Measurements from ENCODE around the gene TARBP2. TPM values are rescaled to one million over a fixed set of nuclear protein-coding genes. Genes with fewer than 3 reads are reported as not detected.

TARBP2 gene
- total and polyA plus RNA-seq, 9 donors: 9.8 to 25.6 (median 20.6) TPM

- Histone ChIP-seq H3K27me3 (no peaks in the 10 kb centered on the region), H3K9me3 (no peaks in the 10 kb centered on the region), H3K27ac (no peak overlapping the region), H3K36me3 (no peaks in the 10 kb centered on the region), H3K4me1 (ENCODE audit: insufficient read depth) (peaks cover 2% of the 10 kb centered on the region), H3K4me3 (no peak overlapping the region)
- WGBS, 3 donors: 20 to 23% (median 22%) methylated on average over 6 of the region's 6 CpGs
- no peak for TF ChIP-seq EP300 (IDR thresholded peaks at IDR 0.05)
- intact Hi-C loops (cut with DNase I): loop anchor here in 3 of 4 donors (2.0 to 5.0 kb wide), 3 partner anchors 19 to 47 kb away; partner anchors contain the start of gene TARBP2 (in 2 of the 3)
- DNase-seq: no peak
Measured at GRCh38 chr12:53453953-53454640, 47.0 kb upstream of the TARBP2 start.

- 39 to 47% (median 41%) methylated on average over 3 of the region's 3 CpGs for WGBS, 3 donors
- no peaks in the 10 kb centered on the region for H3K9me3 ChIP-seq
- no peak for TF ChIP-seq EP300 (IDR thresholded peaks at IDR 0.05)
- H3K4me1 ChIP-seq (ENCODE audit: insufficient read depth): peaks cover 2% of the 10 kb centered on the region
- no peak overlapping the region for H3K27ac ChIP-seq
- no peak overlapping the region for H3K4me3 ChIP-seq
- no peak for DNase-seq
- intact Hi-C loops (cut with DNase I): loop anchor here in 2 of 4 donors (2.0 to 5.0 kb wide), 2 partner anchors 18 to 33 kb away; no protein-coding TSS in a partner anchor
- H3K27me3 ChIP-seq: no peaks in the 10 kb centered on the region
- no peaks in the 10 kb centered on the region for H3K36me3 ChIP-seq
Measured at GRCh38 chr12:53454707-53455106, 46.4 kb upstream of the TARBP2 start.

GRCh38 chr12:53456654-53457366, 44.3 kb upstream of the TARBP2 start:
- no peaks in the 10 kb centered on the region for H3K9me3 ChIP-seq
- TF ChIP-seq POLR2A (IDR thresholded peaks at IDR 0.05) (no peak), CTCF (IDR thresholded peaks at IDR 0.05) (no peak), EP300 (IDR thresholded peaks at IDR 0.05) (no peak)
- DNase-seq: no peak
- no peak overlapping the region for H3K4me3 ChIP-seq
- H3K27ac ChIP-seq: no peak overlapping the region
- H3K4me1 ChIP-seq (ENCODE audit: insufficient read depth): peaks cover 2% of the 10 kb centered on the region
- intact Hi-C loops (cut with DNase I): no loop called here
- no peaks in the 10 kb centered on the region for H3K36me3 ChIP-seq
- no peaks in the 10 kb centered on the region for H3K27me3 ChIP-seq
- WGBS, 3 donors: 51 to 62% (median 52%) methylated on average over 6 of the region's 6 CpGs

- Histone ChIP-seq H3K36me3 (no peaks in the 10 kb centered on the region), H3K27ac (no peak overlapping the region), H3K27me3 (no peaks in the 10 kb centered on the region), H3K4me1 (ENCODE audit: insufficient read depth) (peaks cover 2% of the 10 kb centered on the region), H3K4me3 (no peak overlapping the region), H3K9me3 (no peaks in the 10 kb centered on the region)
- intact Hi-C loops (cut with DNase I): no loop called here
- TF ChIP-seq CTCF (IDR thresholded peaks at IDR 0.05) (no peak), EP300 (IDR thresholded peaks at IDR 0.05) (no peak), POLR2A (IDR thresholded peaks at IDR 0.05) (no peak)
- WGBS, 3 donors: 61 to 69% (median 68%) methylated on average over 4 of the region's 4 CpGs
- no peak for DNase-seq
Measured at GRCh38 chr12:53459097-53459496, 42.0 kb upstream of the TARBP2 start.

GRCh38 chr12:53461059-53461458, 40.0 kb upstream of the TARBP2 start:
- WGBS, 3 donors: 60 to 75% (median 63%) methylated on average over 3 of the region's 3 CpGs
- H3K36me3 ChIP-seq: no peaks in the 10 kb centered on the region
- H3K4me1 ChIP-seq (ENCODE audit: insufficient read depth): no peaks in the 10 kb centered on the region

More at GRCh38 chr12:53461059-53461458, 40.0 kb upstream of the TARBP2 start:
- intact Hi-C loops (cut with DNase I): loop anchor here in 1 of 4 donors (5.0 kb wide), 1 partner anchor 46 kb away; the partner anchor contains the start of gene NPFF
- Histone ChIP-seq H3K9me3 (no peaks in the 10 kb centered on the region), H3K27ac (no peak overlapping the region), H3K27me3 (no peaks in the 10 kb centered on the region), H3K4me3 (no peak overlapping the region)
- TF ChIP-seq CTCF (IDR thresholded peaks at IDR 0.05) (no peak), POLR2A (IDR thresholded peaks at IDR 0.05) (no peak), EP300 (IDR thresholded peaks at IDR 0.05) (no peak)
- no peak for DNase-seq
